Lower leg skin (tissue), 4 donors: ENCODE data around the gene NUP62. TPM values are rescaled to one million over a fixed set of nuclear protein-coding genes. Genes with fewer than 3 reads are reported as not detected.

Source experiments
- DNase-seq, 2 donors: peaks; one replicate each; pipeline ENCODE4 v3.0.0-alpha.2; 2019; ENCODE audit warnings: low spot score in 2 of 2
- H3K4me3 ChIP-seq: fragments of 200-600 bp; sonication (generic); 2 replicates; pipeline ENCODE4 v1.5.1; 2017; ENCODE audit warnings: mild to moderate bottlenecking, low read depth; ENCODE audit not compliant: poor library complexity, severe bottlenecking
- CTCF ChIP-seq, 3 donors: fragments of 450-650 bp; IDR thresholded peaks; one replicate each; pipeline ENCODE4 v1.5.1; 2016; ENCODE audit warnings: antibody characterized with exemption in 3 of 3, mild to moderate bottlenecking in 3 of 3, moderate library complexity in 2 of 3
- POLR2A ChIP-seq, 2 donors: fragments of 450-650 bp; IDR thresholded peaks; one replicate each; pipeline ENCODE4 v1.6.1; 2016 to 2017; ENCODE audit warnings: antibody characterized with exemption in 2 of 2, mild to moderate bottlenecking in 1 of 2, moderate library complexity in 1 of 2
- WGBS, 2 donors: methylation state at CpG; one replicate each; pipeline ENCODE4 v1.1.5; 2018; 5-methylcytosine and 5-hydroxymethylcytosine counted together
- intact Hi-C: fragments of 100-400 bp; cut with DNase I; formaldehyde crosslinking; loops from one replicate; pipeline ENCODE4 v1.15.0; 2023; ENCODE audit warnings: low total_unique reads
- total RNA-seq, 4 donors: library from RNA; depleted of rRNA; stranded (reverse); fragments of >200 nt; gene quantifications; one replicate each; pipeline ENCODE4 v1.1.0, GENCODE V29; 2016

The NUP62 gene
- total RNA-seq, 4 donors from 2014 or later = 36.4 to 45.5 (median 41.1) TPM

- H3K4me3 ChIP-seq = no peak overlapping the region
- DNase-seq = peak; percentile 49 to 96
- intact Hi-C loops = no loop called here
- TF ChIP-seq POLR2A (IDR thresholded peaks at IDR 0.05) = no peak
- TF ChIP-seq CTCF (IDR thresholded peaks at IDR 0.05) = peak in 1 of 3 donors; percentile 80
- WGBS, 2 donors = 22 to 25% methylated on average over 20 to 30 of the region's 35 CpGs
These were observed 8.6 kb upstream of the NUP62 start for GRCh38 chr19:49937750-49938381.

GRCh38 chr19:49936549-49936948, 7.2 kb upstream of the NUP62 start:
- H3K4me3 ChIP-seq = no peak overlapping the region
- 68 to 70% methylated on average over 5 of the region's 5 CpGs for WGBS, 2 donors
- TF ChIP-seq POLR2A (IDR thresholded peaks at IDR 0.05) = no peak
- intact Hi-C loops = no loop called here
- no peak for DNase-seq

- WGBS, 2 donors = 90 to 97% methylated on average over 8 of the region's 8 CpGs
- no peak for TF ChIP-seq CTCF (IDR thresholded peaks at IDR 0.05)
- no peak for TF ChIP-seq POLR2A (IDR thresholded peaks at IDR 0.05)
- no peak for DNase-seq
- no peak overlapping the region for H3K4me3 ChIP-seq
- intact Hi-C loops = no loop called here
These were observed 4.3 kb upstream of the NUP62 start for GRCh38 chr19:49933643-49934042.

- no peak for TF ChIP-seq CTCF (IDR thresholded peaks at IDR 0.05)
- TF ChIP-seq POLR2A (IDR thresholded peaks at IDR 0.05) = no peak
- no peak overlapping the region for H3K4me3 ChIP-seq
- intact Hi-C loops = no loop called here
- no peak for DNase-seq
- 90 to 92% methylated on average over 23 of the region's 25 CpGs for WGBS, 2 donors
These were observed 3.4 kb upstream of the NUP62 start for GRCh38 chr19:49932731-49933131.

- H3K4me3 ChIP-seq = no peak overlapping the region
- 96 to 97% methylated on average over 5 of the region's 5 CpGs for WGBS, 2 donors
- intact Hi-C loops = no loop called here
- no peak for DNase-seq
- no peak for TF ChIP-seq POLR2A (IDR thresholded peaks at IDR 0.05)
- no peak for TF ChIP-seq CTCF (IDR thresholded peaks at IDR 0.05)
These were observed 2.7 kb upstream of the NUP62 start for GRCh38 chr19:49932041-49932451.

GRCh38 chr19:49931293-49932040, 2.2 kb upstream of the NUP62 start:
- H3K4me3 ChIP-seq = no peak overlapping the region
- TF ChIP-seq CTCF (IDR thresholded peaks at IDR 0.05) (no peak), POLR2A (IDR thresholded peaks at IDR 0.05) (no peak)
- DNase-seq = no peak
- intact Hi-C loops = no loop called here
- WGBS, 2 donors = 93 to 94% methylated on average over 7 of the region's 7 CpGs
